Measurements from ENCODE around the gene FRMD4A. TPM values are rescaled to one million over a fixed set of nuclear protein-coding genes. Genes with fewer than 3 reads are reported as not detected.

The FRMD4A gene
- total RNA-seq, 2 experiments from 2014 or later, result 3.1 to 3.7 TPM

- no peak for TF ChIP-seq CTCF (IDR thresholded peaks at IDR 0.05)
- POLR2A ChIA-PET, result no interaction called here
- no peaks in the 10 kb centered on the region for H3K9me3 ChIP-seq (ENCODE audit: control insufficient read depth in 1 of 2, insufficient read depth in 1 of 2, low read length in 2 of 2)
- no peak for ATAC-seq (ENCODE audit: poor library complexity)
- no peaks in the 10 kb centered on the region for H3K9me3 Mint-ChIP-seq
- H3K4me1 ChIP-seq (ENCODE audit: insufficient read depth, low read length), result no peaks in the 10 kb centered on the region
- no peak overlapping the region for H3K4me3 Mint-ChIP-seq
- no peaks in the 10 kb centered on the region for H3K27me3 ChIP-seq (ENCODE audit: control insufficient read depth in 1 of 2, insufficient read depth in 2 of 2, low read length in 2 of 2)
- CTCF ChIA-PET, result interaction anchor here (1.0 kb wide), 1 partner anchor 11 kb away, joined by 4 read pairs; the partner anchor contains the start of gene PRPF18
- peaks cover 22% of the 10 kb centered on the region for H3K36me3 ChIP-seq (ENCODE audit: insufficient read depth, low read length)
- H3K4me1 Mint-ChIP-seq (ENCODE audit: low read depth), result peaks cover 27% of the 10 kb centered on the region
- intact Hi-C loops (cut with DNase I, micrococcal nuclease), result no loop called here
- no peak for DNase-seq
- H3K27me3 Mint-ChIP-seq, result no peaks in the 10 kb centered on the region
- no peak overlapping the region for H3K4me3 ChIP-seq (ENCODE audit: low read length)
- H3K27ac Mint-ChIP-seq, result no peak overlapping the region
- H3K36me3 Mint-ChIP-seq (ENCODE audit: low read depth), result peaks cover 94% of the 10 kb centered on the region
- H3K27ac ChIP-seq (ENCODE audit: low read depth in 1 of 2, low read length in 2 of 2), result no peak overlapping the region
These were observed 732.8 kb downstream of the FRMD4A start for GRCh38 chr10:13597909-13598308.

GRCh38 chr10:13594641-13595040, 736.1 kb downstream of the FRMD4A start:
- intact Hi-C loops (cut with DNase I, micrococcal nuclease), result no loop called here
- peaks cover 50% of the 10 kb centered on the region for H3K4me1 Mint-ChIP-seq (ENCODE audit: low read depth)
- H3K4me1 ChIP-seq (ENCODE audit: insufficient read depth, low read length), result no peaks in the 10 kb centered on the region
- DNase-seq (no peak), ATAC-seq (ENCODE audit: poor library complexity) (no peak)
- H3K9me3 ChIP-seq (ENCODE audit: control insufficient read depth in 1 of 2, insufficient read depth in 1 of 2, low read length in 2 of 2), result no peaks in the 10 kb centered on the region
- TF ChIP-seq CTCF (IDR thresholded peaks at IDR 0.05), result no peak
- ChIA-PET CTCF (no interaction called here), POLR2A (no interaction called here)
- no peaks in the 10 kb centered on the region for H3K27me3 Mint-ChIP-seq
- peaks cover 88% of the 10 kb centered on the region for H3K36me3 Mint-ChIP-seq (ENCODE audit: low read depth)
- H3K9me3 Mint-ChIP-seq, result no peaks in the 10 kb centered on the region
- H3K27ac ChIP-seq (ENCODE audit: low read depth in 1 of 2, low read length in 2 of 2), result no peak overlapping the region
- no peak overlapping the region for H3K4me3 Mint-ChIP-seq
- no peak overlapping the region for H3K4me3 ChIP-seq (ENCODE audit: low read length)
- H3K27me3 ChIP-seq (ENCODE audit: control insufficient read depth in 1 of 2, insufficient read depth in 2 of 2, low read length in 2 of 2), result no peaks in the 10 kb centered on the region
- H3K36me3 ChIP-seq (ENCODE audit: insufficient read depth, low read length), result peaks cover 21% of the 10 kb centered on the region
- no peak overlapping the region for H3K27ac Mint-ChIP-seq
